ENCODE results near the gene USP10.

DNA sequence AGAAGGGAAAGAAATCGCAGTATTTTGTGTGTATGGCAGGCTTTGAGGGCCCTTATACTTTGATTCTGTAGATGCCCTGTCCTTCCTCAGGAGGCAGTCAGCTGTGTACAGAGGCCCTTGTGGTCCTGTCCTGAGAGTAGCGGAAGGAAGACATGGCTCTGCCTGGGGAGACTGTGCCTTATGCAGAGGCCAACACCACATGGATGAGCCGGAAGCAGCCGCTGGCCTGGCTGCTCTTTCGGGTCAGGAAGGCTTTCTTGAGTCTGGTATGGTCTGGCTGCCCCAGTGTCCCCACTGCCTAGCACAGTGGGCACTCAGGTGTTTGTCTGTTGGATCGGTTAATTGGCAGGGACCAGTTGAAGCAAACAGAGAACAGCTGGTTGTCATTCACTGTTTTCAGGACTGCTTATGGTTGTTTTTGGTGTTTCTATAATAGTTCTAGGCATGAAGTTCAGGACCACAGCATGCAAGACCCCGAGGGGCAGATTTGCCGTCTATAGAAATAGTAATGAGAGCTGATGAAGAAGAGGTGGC, 12.4 kb downstream of the USP10 start:
- no peak for TF ChIP-seq EP300 (IDR thresholded peaks at IDR 0.05)
- TF ChIP-seq, protein P1, sequence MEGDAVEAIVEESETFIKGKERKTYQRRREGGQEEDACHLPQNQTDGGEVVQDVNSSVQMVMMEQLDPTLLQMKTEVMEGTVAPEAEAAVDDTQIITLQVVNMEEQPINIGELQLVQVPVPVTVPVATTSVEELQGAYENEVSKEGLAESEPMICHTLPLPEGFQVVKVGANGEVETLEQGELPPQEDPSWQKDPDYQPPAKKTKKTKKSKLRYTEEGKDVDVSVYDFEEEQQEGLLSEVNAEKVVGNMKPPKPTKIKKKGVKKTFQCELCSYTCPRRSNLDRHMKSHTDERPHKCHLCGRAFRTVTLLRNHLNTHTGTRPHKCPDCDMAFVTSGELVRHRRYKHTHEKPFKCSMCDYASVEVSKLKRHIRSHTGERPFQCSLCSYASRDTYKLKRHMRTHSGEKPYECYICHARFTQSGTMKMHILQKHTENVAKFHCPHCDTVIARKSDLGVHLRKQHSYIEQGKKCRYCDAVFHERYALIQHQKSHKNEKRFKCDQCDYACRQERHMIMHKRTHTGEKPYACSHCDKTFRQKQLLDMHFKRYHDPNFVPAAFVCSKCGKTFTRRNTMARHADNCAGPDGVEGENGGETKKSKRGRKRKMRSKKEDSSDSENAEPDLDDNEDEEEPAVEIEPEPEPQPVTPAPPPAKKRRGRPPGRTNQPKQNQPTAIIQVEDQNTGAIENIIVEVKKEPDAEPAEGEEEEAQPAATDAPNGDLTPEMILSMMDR (IDR thresholded peaks at IDR 0.05), result no peak
- no peak for TF ChIP-seq POLR2A (IDR thresholded peaks at IDR 0.05)
- TF ChIP-seq POLR2AphosphoS5 (IDR thresholded peaks at IDR 0.05), result no peak

Data from sigmoid colon (tissue), 4 donors.